Liver (tissue), 9 donors: ENCODE measurements around the gene MESD. TPM values are rescaled to one million over a fixed set of nuclear protein-coding genes. Genes with fewer than 3 reads are reported as not detected.
A peak's percentile ranks its signal among the peaks of the same experiment; 100 is the strongest.

Experiments
- DNase-seq: peaks from one replicate; pipeline ENCODE4 v3.0.0-alpha.2; 2017; ENCODE audit warnings: low spot score
- H3K27ac ChIP-seq, 2 donors: one replicate each; pipeline ENCODE4 v1.7.0; 2013; ENCODE audit warnings: inconsistent platforms in 2 of 2, low read length in 2 of 2, control low read depth in 1 of 2, low read depth in 1 of 2, mild to moderate bottlenecking in 1 of 2
- H3K27me3 ChIP-seq, 4 donors: one replicate each; pipeline versions ENCODE4 v1.6.1 to v1.7.0; 2013; ENCODE audit warnings: low read length in 3 of 4, inconsistent platforms in 1 of 4, mild to moderate bottlenecking in 1 of 4, moderate library complexity in 1 of 4; ENCODE audit not compliant: control insufficient read depth in 4 of 4, insufficient read depth in 4 of 4
- H3K36me3 ChIP-seq, 4 donors: one replicate each; pipeline versions ENCODE4 v1.6.1 to v1.7.0; 2013; ENCODE audit warnings: low read length in 3 of 4, mild to moderate bottlenecking in 3 of 4, low read depth in 1 of 4, moderate library complexity in 1 of 4; ENCODE audit not compliant: control insufficient read depth in 4 of 4, insufficient read depth in 3 of 4
- H3K4me1 ChIP-seq, 4 donors: one replicate each; pipeline versions ENCODE4 v1.6.1 to v1.7.0; 2013; ENCODE audit warnings: low read length in 3 of 4, mild to moderate bottlenecking in 3 of 4, moderate library complexity in 1 of 4; ENCODE audit not compliant: control insufficient read depth in 4 of 4, insufficient read depth in 4 of 4
- H3K4me3 ChIP-seq, 3 donors: one replicate each; pipeline versions ENCODE4 v1.6.1 to v1.7.0; 2013; ENCODE audit warnings: low read length in 3 of 3, control low read depth in 1 of 3, low read depth in 1 of 3, mild to moderate bottlenecking in 1 of 3
- H3K9ac ChIP-seq, 2 donors: one replicate each; pipeline ENCODE4 v1.7.0; 2013; ENCODE audit warnings: low read length in 2 of 2, mild to moderate bottlenecking in 2 of 2, moderate library complexity in 2 of 2, control low read depth in 1 of 2, low read depth in 1 of 2
- H3K9me3 ChIP-seq, 4 donors: one replicate each; pipeline versions ENCODE4 v1.6.1 to v1.7.0; 2013; ENCODE audit warnings: low read length in 3 of 4; ENCODE audit not compliant: control insufficient read depth in 4 of 4
- GABPA ChIP-seq, 2 donors: IDR thresholded peaks in 1 of 2; conservative IDR thresholded peaks in 1 of 2; 2 replicates each; pipeline ENCODE4 v1.6.1; 2016; ENCODE audit warnings: antibody characterized with exemption in 2 of 2, mild to moderate bottlenecking in 1 of 2, moderate library complexity in 1 of 2
- HNF4A ChIP-seq, 2 donors: conservative IDR thresholded peaks; 2 replicates each; pipeline ENCODE4 v1.6.1; 2016; ENCODE audit warnings: antibody characterized with exemption in 2 of 2, mild to moderate bottlenecking in 2 of 2
- HNF4G ChIP-seq: IDR thresholded peaks from 2 replicates; pipeline ENCODE4 v1.6.1; 2016; ENCODE audit warnings: antibody characterized with exemption
- NR2F2 ChIP-seq: IDR thresholded peaks from 2 replicates; pipeline ENCODE4 v1.6.1; 2016; ENCODE audit warnings: antibody characterized with exemption
- RAD21 ChIP-seq, 2 donors: IDR thresholded peaks; 2 replicates each; pipeline ENCODE4 v1.6.1; 2016; ENCODE audit warnings: antibody characterized with exemption in 2 of 2, mild to moderate bottlenecking in 2 of 2
- TAF1 ChIP-seq: conservative IDR thresholded peaks from 2 replicates; pipeline ENCODE4 v1.6.1; 2016; ENCODE audit warnings: antibody characterized with exemption, mild to moderate bottlenecking
- YY1 ChIP-seq: IDR thresholded peaks from 2 replicates; pipeline ENCODE4 v1.6.1; 2016; ENCODE audit warnings: antibody characterized with exemption, mild to moderate bottlenecking
- whole genome bisulfite sequencing: extraction: QIAGEN DNeasy Blood & Tissue Kit; methylation state at CpG from one replicate; pipeline ENCODE4 v1.1.7; 2013; 5-methylcytosine and 5-hydroxymethylcytosine counted together
- polyA plus RNA-seq, 2 donors: library from polyadenylated mRNA; stranded (reverse) in 1 of 2; unstranded in 1 of 2; fragments of 200-250 nt in 1 of 2; fragments of >200 nt in 1 of 2; fragmentation: Nextera tagmentation in 1 of 2; extraction: Ambion mirVana in 1 of 2; gene quantifications; one replicate each; pipeline versions ENCODE4 v1.2.1 to v1.2.3, GENCODE V29; 2013 to 2015
- total RNA-seq, 2 donors: library from RNA; depleted of rRNA; stranded (reverse); fragments of >200 nt; gene quantifications; one replicate each; pipeline ENCODE4 v1.2.3, GENCODE V29; 2014
- TF ChIP-seq, protein P1 (sequence below): IDR thresholded peaks from 2 replicates; pipeline ENCODE4 v1.6.1; 2016; ENCODE audit warnings: antibody characterized with exemption
- TF ChIP-seq, protein P2 (sequence below): fragments of 150-350 bp; IDR thresholded peaks from 2 replicates; pipeline ENCODE4 v1.5.1; 2017; ENCODE audit warnings: improper control_type of control experiment, low read depth, low read length; ENCODE audit not compliant: missing input control
- TF ChIP-seq, protein P3 (sequence below): IDR thresholded peaks from 2 replicates; pipeline ENCODE4 v1.6.1; 2016; ENCODE audit warnings: antibody characterized with exemption, mild to moderate bottlenecking
- donor health status: healthy.
- donor health status: healthy.
- donor health status: healthy.
- donor health status: healthy.
- donor health status: healthy.

MESD gene
- total and polyA plus RNA-seq, 4 donors = 15.3 to 24.0 (median 17.0) TPM

DNA sequence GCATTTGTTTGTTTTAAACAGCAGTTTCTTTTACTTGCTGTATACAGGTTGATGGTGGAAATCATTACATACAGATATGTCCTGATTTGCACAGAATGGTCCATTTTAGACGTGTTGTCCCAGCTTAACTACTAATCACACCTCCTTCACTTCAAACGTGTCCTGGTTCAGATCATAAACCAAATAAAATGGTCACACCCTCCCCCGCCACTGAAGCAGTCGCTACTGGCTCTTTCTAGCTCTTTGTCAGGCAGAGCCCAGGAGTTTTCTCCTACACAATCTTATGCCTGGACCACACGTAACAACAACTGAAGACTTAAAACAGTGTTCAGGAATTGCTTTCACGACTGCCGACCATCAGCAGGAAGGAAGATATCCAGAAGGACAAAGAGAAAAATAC is 73.6 kb downstream of the MESD start (continued):
- TF ChIP-seq HNF4A (conservative IDR thresholded peaks at IDR 0.05) = no peak
- no peak for TF ChIP-seq GABPA (IDR thresholded peaks at IDR 0.05 in 1 of 2, conservative IDR thresholded peaks at IDR 0.05 in 1 of 2)
- TF ChIP-seq, protein P1, sequence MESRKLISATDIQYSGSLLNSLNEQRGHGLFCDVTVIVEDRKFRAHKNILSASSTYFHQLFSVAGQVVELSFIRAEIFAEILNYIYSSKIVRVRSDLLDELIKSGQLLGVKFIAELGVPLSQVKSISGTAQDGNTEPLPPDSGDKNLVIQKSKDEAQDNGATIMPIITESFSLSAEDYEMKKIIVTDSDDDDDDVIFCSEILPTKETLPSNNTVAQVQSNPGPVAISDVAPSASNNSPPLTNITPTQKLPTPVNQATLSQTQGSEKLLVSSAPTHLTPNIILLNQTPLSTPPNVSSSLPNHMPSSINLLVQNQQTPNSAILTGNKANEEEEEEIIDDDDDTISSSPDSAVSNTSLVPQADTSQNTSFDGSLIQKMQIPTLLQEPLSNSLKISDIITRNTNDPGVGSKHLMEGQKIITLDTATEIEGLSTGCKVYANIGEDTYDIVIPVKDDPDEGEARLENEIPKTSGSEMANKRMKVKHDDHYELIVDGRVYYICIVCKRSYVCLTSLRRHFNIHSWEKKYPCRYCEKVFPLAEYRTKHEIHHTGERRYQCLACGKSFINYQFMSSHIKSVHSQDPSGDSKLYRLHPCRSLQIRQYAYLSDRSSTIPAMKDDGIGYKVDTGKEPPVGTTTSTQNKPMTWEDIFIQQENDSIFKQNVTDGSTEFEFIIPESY = no peak

DNA sequence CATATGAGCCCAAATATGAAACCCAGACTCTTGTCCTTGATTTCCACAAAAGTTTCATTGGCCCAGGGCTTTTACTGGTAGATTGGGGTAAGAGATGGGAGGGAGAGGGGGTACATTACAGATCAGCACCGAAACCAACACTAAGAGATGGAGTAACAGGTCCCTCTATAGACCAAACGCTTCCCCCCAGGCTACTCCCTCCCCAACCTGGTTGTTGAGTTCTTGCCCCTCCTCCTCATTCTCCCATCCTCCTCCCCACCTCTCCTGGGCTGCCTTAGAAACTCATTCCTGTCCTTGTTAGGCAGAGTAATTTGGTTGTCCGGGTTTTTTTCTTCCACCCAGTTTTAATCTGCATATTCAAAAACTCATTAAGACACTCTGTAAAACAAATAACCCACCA is 74.1 kb downstream of the MESD start:
- Histone ChIP-seq H3K36me3 (peaks cover 0 to 2% (median 1%) of the 10 kb centered on the region in 4 donors), H3K27ac (no peak overlapping the region), H3K9ac (no peak overlapping the region), H3K4me1 (no peaks in the 10 kb centered on the region), H3K4me3 (no peak overlapping the region), H3K9me3 (no peaks in the 10 kb centered on the region), H3K27me3 (no peaks in the 10 kb centered on the region)
- WGBS = 85% methylated on average over 3 of the region's 3 CpGs
- no peak for DNase-seq
- TF ChIP-seq TAF1 (no peak), GABPA (IDR thresholded peaks at IDR 0.05 in 1 of 2, conservative IDR thresholded peaks at IDR 0.05 in 1 of 2) (no peak), YY1 (no peak), HNF4G (no peak), RAD21 (IDR thresholded peaks at IDR 0.05) (no peak), HNF4A (conservative IDR thresholded peaks at IDR 0.05) (no peak)
- TF ChIP-seq, protein P2, sequence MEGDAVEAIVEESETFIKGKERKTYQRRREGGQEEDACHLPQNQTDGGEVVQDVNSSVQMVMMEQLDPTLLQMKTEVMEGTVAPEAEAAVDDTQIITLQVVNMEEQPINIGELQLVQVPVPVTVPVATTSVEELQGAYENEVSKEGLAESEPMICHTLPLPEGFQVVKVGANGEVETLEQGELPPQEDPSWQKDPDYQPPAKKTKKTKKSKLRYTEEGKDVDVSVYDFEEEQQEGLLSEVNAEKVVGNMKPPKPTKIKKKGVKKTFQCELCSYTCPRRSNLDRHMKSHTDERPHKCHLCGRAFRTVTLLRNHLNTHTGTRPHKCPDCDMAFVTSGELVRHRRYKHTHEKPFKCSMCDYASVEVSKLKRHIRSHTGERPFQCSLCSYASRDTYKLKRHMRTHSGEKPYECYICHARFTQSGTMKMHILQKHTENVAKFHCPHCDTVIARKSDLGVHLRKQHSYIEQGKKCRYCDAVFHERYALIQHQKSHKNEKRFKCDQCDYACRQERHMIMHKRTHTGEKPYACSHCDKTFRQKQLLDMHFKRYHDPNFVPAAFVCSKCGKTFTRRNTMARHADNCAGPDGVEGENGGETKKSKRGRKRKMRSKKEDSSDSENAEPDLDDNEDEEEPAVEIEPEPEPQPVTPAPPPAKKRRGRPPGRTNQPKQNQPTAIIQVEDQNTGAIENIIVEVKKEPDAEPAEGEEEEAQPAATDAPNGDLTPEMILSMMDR = no peak
- TF ChIP-seq, protein P3, sequence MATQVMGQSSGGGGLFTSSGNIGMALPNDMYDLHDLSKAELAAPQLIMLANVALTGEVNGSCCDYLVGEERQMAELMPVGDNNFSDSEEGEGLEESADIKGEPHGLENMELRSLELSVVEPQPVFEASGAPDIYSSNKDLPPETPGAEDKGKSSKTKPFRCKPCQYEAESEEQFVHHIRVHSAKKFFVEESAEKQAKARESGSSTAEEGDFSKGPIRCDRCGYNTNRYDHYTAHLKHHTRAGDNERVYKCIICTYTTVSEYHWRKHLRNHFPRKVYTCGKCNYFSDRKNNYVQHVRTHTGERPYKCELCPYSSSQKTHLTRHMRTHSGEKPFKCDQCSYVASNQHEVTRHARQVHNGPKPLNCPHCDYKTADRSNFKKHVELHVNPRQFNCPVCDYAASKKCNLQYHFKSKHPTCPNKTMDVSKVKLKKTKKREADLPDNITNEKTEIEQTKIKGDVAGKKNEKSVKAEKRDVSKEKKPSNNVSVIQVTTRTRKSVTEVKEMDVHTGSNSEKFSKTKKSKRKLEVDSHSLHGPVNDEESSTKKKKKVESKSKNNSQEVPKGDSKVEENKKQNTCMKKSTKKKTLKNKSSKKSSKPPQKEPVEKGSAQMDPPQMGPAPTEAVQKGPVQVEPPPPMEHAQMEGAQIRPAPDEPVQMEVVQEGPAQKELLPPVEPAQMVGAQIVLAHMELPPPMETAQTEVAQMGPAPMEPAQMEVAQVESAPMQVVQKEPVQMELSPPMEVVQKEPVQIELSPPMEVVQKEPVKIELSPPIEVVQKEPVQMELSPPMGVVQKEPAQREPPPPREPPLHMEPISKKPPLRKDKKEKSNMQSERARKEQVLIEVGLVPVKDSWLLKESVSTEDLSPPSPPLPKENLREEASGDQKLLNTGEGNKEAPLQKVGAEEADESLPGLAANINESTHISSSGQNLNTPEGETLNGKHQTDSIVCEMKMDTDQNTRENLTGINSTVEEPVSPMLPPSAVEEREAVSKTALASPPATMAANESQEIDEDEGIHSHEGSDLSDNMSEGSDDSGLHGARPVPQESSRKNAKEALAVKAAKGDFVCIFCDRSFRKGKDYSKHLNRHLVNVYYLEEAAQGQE = no peak

DNA sequence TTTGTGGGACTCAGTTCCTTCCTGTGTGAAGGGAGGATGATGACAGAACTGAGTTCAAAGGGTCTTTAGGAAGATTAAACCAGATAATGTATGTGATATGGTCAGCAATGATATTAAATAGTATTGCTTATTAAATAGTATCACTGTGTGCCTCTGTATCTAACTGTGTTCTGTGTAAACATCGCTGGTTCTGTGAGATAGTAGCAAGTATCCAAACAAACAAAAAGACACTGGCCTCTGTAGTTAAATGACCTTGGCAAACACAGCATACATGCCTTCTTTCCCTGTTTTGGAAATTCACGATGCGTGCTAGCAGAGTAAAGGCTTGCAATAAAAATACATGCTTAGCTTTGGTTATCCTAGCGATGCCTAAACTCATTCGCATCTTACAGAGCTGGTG is 76.1 kb downstream of the MESD start:
- H3K27me3 ChIP-seq = no peaks in the 10 kb centered on the region
- TF ChIP-seq NR2F2 = peak; percentile 28
- no peak for TF ChIP-seq HNF4A (conservative IDR thresholded peaks at IDR 0.05)
- TF ChIP-seq, protein P3 = no peak
- no peak overlapping the region for H3K9ac ChIP-seq
- 81% methylated on average over 5 of the region's 5 CpGs for WGBS
- no peak overlapping the region for H3K27ac ChIP-seq
- no peak for DNase-seq
- H3K4me1 ChIP-seq = no peaks in the 10 kb centered on the region
- peaks cover 0 to 5% (median 3%) of the 10 kb centered on the region in 4 donors for H3K9me3 ChIP-seq
- peaks cover 0 to 10% (median 3%) of the 10 kb centered on the region in 4 donors for H3K36me3 ChIP-seq
- H3K4me3 ChIP-seq = no peak overlapping the region
